ENCODE measurements around the gene TMEM238L. TPM values are rescaled to one million over a fixed set of nuclear protein-coding genes. Genes with fewer than 3 reads are reported as not detected.

The TMEM238L gene
- total and polyA plus RNA-seq, 2 of the 8 experiments (the other 6 are each of a cell fraction or from before 2014, with no cell fraction given), result not detected

GRCh38 chr17:10775740-10776356, 28.1 kb downstream of the TMEM238L start:
- Histone ChIP-seq H3K4me1 (replicated peaks in 1 of 4; ENCODE audit: control insufficient read depth in 3 of 4, insufficient read depth in 4 of 4, low read length in 3 of 4) (no peaks in the 10 kb centered on the region; a peak in 1 of 7 replicates), H3K79me1 (ENCODE audit: low read depth, low read length) (no peaks in the 10 kb centered on the region), H3K9me3 (ENCODE audit: insufficient read depth in 2 of 2, low read depth in 1 of 2, low read length in 1 of 2) (no peaks in the 10 kb centered on the region), H4K5ac (ENCODE audit: insufficient read length, low read depth, low read length) (no peak overlapping the region), H3K23ac (ENCODE audit: insufficient read length) (no peak overlapping the region), H3K18ac (ENCODE audit: extremely low read depth, low read length) (no peak overlapping the region), H2AFZ (ENCODE audit: low read length) (no peak overlapping the region), H2BK120ac (replicated peaks; ENCODE audit: low read depth, low read length) (no peak overlapping the region), H3K4me3 (ENCODE audit: extremely low read depth in 1 of 4, insufficient read depth in 2 of 4, low read depth in 3 of 4, low read length in 4 of 4) (no peak overlapping the region), H3K4me2 (ENCODE audit: insufficient read depth in 1 of 2, low read depth in 2 of 2, low read length in 2 of 2) (no peak overlapping the region), H3K4ac (replicated peaks; ENCODE audit: insufficient read length, low read depth, low read length) (no peak overlapping the region), H3K23me2 (ENCODE audit: low read depth, low read length) (no peaks in the 10 kb centered on the region; the same call in 1 of the 2 replicates), H2AK5ac (ENCODE audit: low read depth, low read length) (no peak overlapping the region), H3K27ac (ENCODE audit: low read depth, low read length) (no peak overlapping the region), H4K20me1 (replicated peaks in 1 of 2; ENCODE audit: control insufficient read depth in 1 of 2, insufficient read depth in 2 of 2, low read length in 2 of 2) (no peaks in the 10 kb centered on the region), H2BK20ac (ENCODE audit: low read length) (no peak overlapping the region), H3K9ac (replicated peaks in 1 of 4; ENCODE audit: extremely low read depth in 1 of 4, low read depth in 3 of 4, low read length in 3 of 4) (no peak overlapping the region), H4K8ac (ENCODE audit: extremely low read depth, insufficient read depth, low read length) (no peak overlapping the region), H3K14ac (ENCODE audit: insufficient read length) (no peak overlapping the region), H2BK5ac (ENCODE audit: low read depth, low read length) (no peak overlapping the region), H3K36me3 (ENCODE audit: control insufficient read depth in 2 of 4, insufficient read depth in 4 of 4, low read length in 3 of 4) (no peaks in the 10 kb centered on the region; a peak in 2 of 8 replicates), H4K91ac (replicated peaks; ENCODE audit: insufficient read length, low read length) (no peak overlapping the region), H3K27me3 (replicated peaks in 1 of 4; ENCODE audit: control insufficient read depth in 3 of 4, extremely low read depth in 1 of 4, insufficient read depth in 3 of 4, low read length in 3 of 4) (no peaks in the 10 kb centered on the region), H3K79me2 (ENCODE audit: control insufficient read depth in 1 of 2, insufficient read depth in 2 of 2, low read length in 2 of 2) (no peaks in the 10 kb centered on the region), H2BK12ac (ENCODE audit: low read depth, low read length) (no peak overlapping the region), H3K56ac (replicated peaks; ENCODE audit: insufficient read length, low read depth, low read length) (no peak overlapping the region), H2BK15ac (ENCODE audit: low read length) (no peak overlapping the region)
- CTCF ChIA-PET (ENCODE audit: partially characterized antibody), result interaction anchor here (6.1 kb wide), 1 partner anchor 68 kb away, joined by 57 read pairs; no protein-coding TSS in a partner anchor
- no peak for DNase-seq (ENCODE audit: low read depth in 1 of 2, low spot score in 2 of 2)
- FAIRE-seq, result no peak
- 97% methylated on average over 5 of the region's 5 CpGs; no CpG with 5 or more reads in 1 of the 2 experiments for WGBS, 2 experiments (ENCODE audit: extremely low coverage in 1 of 2, insufficient coverage in 1 of 2, insufficient read length in 1 of 2, insufficient replicate concordance in 2 of 2, low coverage in 1 of 2, low lambda C conversion rate in 2 of 2, missing lambda C conversion rate in 1 of 2)
- TF ChIP-seq SIX5 (IDR thresholded peaks at IDR 0.05; ENCODE audit: low read depth, low read length) (no peak), CHD1 (IDR thresholded peaks at IDR 0.05; ENCODE audit: low read depth, low read length) (no peak), SP2 (IDR thresholded peaks at IDR 0.05; ENCODE audit: low read length) (no peak), SP1 (IDR thresholded peaks at IDR 0.05; ENCODE audit: low read depth, low read length) (no peak), KDM4A (IDR thresholded peaks at IDR 0.05; ENCODE audit: low read depth, low read length, severe bottlenecking) (no peak)
- POLR2A ChIA-PET (ENCODE audit: partially characterized antibody), result no interaction called here
